ENCODE results near the gene TTC9B.
"Not testable (repeated sequence)": the region's sequence is repeated elsewhere in the genome, so short reads cannot be mapped to it uniquely, and the experiment has no call there.

The TTC9B gene

DNA sequence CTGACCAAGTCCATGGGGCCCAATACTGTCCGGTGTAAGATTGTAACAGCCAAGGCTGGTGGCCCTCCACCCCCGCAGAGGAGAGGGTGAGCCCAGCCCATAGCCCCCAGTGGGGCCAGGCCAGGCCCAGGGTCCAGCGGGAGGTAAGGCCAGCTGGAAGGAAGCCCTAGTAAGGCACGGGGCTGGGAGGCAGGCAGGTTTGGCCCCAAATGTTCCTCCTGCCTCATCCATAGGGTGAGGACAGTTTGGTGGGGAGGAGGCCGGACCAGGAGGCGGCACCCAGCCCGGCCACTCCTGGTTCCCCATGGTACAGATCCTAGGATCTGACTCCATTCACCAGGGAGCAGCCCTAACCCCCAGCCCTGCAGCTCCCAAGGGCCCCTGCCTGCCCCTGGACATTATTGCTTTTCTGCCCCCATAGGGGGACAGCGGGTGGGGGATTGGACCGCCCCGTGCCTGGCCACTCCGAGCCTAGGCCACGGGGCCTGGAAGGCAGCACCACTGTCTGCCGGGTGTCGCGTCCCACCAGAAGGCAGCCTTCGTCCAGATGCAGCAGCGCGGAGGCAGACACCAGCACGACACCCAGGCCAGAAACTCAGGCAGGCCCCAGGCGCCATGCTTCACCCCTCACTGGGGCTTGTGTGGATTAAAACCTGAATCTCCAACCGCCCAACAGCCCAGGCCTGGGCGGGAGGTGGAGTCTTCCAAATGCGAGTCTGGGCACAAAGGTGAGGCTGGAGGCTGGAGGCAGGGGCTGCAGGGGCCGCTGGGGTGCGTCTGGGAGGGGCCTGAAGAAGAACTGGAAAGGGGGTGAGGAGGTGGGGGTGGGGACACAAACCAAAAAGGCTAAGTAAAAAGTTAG is 15.0 kb upstream of the TTC9B start:
- no peak for DNase-seq (ENCODE audit: low spot score)

DNA sequence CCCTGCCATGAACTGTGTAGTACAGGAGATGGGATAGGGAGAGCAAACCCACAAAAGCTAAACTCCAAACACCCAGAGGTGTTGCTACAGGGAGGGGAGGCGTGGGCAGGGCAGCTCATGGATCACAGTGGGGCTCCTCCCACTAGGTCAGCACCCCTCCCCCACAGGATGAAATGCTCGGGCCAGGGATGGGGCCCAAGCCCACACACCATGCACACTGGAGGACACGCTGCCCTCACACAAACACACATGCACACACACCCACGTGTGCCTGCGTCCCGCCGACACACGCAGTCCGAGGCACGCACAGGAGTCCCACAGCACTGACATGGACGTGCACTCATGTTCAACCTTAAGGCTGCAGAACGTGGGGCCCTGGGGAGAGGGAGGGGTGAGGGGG is 14.3 kb upstream of the TTC9B start:
- DNase-seq (ENCODE audit: low spot score): no peak

DNA sequence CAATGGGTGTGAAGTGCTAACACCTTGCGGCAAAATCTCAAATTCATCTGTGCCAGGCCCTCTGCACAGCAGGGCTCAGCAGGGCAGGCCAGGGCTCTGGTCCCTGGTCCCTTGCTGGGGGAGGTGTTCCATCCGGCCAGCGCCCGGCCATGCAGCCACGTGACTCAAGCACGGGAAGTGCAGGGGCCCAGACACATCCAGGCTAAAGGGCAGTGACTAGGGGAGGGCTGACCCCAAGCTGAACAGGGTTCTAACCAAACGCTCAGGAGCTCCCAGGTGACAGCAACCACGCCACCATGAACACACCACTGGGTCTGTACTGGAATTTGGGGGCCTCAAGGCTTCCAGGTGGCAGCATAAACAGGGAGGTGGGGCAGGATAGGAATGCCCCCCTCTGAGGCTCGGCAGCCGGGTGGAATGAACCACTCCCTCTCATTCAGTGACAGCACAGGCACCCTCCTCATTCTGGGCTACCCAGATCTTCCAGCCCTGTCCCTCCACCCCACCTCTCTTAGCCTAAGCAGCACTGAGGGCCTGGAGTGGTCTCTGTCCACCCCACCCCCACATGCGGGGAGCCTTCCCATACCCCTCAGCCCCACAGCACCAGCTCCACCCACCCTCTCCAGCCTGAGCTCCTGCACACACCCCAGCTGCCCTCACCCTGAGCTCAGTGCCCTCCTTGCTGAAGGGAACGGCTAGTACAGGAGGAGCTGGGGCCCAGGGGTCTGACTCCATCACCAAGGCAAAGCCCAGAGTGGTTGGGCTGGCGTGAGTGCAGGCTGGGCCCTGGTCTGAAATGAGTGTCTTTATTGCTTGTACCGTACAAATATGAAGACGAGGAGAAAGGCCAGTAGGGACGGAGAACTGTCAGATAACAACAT is 13.6 kb upstream of the TTC9B start:
- DNase-seq (ENCODE audit: low spot score): no peak

DNA sequence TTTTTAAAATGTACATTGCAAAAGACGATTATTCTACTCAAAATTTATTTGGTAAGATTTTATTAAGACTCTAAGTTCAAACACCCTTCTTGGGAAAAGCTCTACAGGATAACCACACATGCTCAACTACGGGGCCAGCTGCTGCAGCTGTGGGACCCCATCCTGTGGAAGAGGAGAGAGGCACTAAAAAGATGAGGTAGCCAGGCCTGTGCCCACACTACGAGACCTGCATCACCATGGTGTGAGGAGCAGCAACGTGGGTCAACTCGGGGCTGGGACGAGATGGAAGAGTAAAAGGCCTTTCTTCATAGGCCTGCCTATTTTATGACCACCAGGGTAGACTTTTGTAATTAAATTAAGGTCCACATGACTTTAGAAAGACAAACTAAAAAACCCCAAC is 12.9 kb upstream of the TTC9B start:
- no peak for DNase-seq (ENCODE audit: low spot score)

DNA sequence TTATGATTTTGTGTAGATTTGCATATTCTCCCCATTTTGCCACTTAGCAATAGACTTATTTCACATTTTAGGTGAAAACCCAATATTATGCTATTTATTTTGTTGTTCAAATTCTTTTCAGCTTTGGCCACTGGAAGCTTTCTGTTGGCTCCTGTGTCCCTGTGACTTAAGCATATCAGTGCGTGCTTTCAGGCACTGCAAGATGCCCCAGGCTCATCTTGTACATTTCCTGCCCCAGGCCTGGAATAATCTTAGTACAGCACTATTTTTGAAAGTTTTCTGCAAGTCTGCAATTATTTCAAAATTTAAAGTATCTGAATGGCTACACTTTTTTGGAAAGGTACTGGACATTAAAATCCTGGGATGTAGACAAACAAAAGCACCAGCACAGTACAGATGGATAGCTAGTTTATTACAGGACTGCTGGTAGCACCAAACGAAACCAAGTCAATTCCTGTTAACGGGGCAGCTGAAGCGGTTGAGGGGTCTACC is 11.8 kb upstream of the TTC9B start:
- DNase-seq (ENCODE audit: low spot score): no peak

DNA sequence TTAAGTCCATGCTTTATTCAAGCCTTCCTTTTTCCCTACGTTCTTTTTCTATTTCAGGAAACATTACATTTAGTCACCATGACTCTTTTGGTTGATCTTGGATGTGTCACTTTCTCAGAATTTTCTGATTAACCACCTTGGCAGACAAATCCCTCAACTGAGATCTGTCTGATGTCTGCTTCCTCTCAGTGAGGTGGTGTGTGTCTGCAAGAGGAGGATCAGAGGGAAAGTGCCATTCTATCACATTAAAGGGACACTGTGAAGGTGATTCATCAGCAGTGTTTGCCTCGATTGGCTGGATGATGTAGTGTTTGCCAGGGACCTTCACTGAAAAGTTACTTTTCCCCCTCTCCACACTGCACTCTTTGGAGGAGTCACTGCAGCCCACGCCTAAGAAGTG is 11.3 kb upstream of the TTC9B start:
- DNase-seq (ENCODE audit: low spot score): peak; percentile 52

DNA sequence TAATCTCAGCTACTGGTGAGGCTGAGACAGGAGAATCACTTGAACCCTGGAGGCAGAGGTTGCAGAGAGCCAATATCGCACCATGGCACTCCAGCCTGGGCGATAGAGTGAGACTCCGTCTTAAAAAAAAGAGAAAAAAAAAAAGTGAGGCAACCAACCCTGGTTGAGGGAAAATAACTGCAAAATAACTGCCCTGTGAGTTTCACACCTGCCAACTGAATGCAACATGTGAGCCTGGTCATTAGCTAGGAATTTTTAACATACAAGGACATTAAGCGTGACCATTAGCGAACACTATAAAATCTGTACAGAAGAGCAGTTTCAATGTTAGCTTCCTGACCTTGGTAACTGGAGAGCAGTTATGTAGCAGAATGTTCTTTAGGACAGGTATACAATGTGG is 10.7 kb upstream of the TTC9B start:
- no peak for DNase-seq (ENCODE audit: low spot score)

DNA sequence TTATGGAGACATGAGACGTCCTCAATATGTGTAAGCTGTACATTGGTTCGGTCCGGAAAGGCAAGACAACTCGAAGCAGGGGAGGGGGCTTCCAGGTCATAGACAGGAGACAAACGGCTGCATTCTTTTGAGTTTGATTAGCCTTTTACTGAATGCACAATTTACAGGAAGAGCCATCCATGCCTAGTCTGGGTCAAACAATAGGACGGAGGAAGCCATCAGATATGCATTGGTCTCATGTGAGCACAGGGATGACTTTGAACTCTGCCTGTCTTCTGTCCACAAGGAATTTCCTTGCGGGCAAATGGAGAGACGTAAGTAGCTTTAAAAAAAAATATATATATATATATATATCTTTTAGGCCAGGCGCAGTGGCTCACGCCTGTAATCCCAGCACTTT is 10.2 kb upstream of the TTC9B start:
- DNase-seq (ENCODE audit: low spot score): no peak

DNA sequence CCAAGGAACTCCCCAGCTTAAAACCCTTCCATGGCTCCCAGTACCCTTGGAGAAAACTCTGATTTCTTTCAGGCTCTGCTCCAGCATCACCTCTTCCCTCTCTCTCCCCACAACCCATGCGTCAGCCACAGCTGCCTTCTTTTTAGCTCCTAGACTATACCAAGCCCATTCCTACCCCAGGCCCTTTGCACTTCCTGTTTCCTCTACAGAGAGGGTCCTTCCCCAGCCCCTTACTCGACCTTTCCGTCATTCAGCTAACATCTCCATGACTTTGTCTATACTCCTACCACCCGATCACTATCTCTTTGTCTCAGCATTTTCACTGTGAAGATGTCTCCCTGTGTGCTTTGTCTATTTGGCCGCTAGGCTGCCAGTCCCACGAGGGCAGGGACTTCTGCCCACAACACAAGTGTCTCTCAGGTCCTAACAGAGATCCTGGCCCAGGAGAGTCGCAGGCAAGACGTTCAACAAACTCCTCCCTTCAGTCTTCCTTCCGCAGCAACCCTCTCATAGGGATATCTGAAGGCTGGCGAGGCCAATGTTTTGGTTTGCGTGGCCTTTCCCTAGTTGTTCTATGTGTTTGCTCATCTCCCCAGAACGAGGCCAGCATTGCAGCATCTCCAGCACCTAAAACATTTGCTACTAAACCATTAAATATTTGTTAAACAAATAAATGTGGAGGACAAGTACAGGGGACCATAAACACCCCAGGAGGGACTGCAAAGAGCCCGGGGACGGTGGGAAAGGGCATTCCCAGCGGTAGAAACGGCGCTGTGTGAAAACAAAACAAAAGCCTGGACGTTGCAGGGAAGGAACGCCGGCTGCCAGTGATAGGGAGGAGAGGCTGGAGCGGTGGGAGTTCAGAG is 7.5 kb upstream of the TTC9B start:
- DNase-seq (ENCODE audit: low spot score): no peak

DNA sequence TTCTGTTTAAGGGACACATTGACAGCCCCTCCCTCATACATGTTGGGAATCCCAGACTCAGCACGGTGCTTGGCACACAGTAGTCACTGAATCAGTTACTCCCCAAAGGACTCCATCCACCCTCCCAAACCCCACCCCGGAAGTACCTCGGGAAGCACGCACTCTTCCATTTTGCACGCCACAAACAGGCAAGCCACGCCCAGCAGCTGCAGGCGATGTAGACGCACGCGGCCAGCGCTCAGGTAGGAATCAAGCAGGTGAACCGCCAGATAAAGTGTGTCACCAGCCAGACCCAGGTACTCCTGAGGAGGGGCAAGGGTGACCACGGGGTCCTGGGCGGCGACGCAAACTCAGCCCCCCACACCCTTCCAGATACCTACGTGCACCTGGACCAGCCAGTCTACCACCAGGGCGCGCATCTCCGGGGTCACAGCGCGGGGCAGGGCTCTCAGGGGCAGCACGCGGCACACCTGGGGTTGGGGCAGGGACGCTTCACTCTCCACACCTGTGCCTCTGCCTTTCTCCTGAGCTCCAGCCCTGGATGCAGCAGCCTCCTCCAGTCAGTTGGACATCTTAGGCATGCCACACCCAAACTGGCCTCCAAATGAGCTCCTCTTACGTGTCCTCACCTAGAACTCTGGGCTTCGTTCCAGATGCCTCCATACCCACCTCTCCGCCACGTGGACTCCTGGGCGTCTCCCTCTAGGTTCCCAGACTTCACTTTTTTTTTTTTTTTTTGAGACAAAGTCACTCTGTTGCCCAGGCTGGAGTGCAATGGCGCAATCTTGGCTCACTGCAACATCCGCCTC is 6.4 kb upstream of the TTC9B start:
- DNase-seq (ENCODE audit: low spot score): no peak

DNA sequence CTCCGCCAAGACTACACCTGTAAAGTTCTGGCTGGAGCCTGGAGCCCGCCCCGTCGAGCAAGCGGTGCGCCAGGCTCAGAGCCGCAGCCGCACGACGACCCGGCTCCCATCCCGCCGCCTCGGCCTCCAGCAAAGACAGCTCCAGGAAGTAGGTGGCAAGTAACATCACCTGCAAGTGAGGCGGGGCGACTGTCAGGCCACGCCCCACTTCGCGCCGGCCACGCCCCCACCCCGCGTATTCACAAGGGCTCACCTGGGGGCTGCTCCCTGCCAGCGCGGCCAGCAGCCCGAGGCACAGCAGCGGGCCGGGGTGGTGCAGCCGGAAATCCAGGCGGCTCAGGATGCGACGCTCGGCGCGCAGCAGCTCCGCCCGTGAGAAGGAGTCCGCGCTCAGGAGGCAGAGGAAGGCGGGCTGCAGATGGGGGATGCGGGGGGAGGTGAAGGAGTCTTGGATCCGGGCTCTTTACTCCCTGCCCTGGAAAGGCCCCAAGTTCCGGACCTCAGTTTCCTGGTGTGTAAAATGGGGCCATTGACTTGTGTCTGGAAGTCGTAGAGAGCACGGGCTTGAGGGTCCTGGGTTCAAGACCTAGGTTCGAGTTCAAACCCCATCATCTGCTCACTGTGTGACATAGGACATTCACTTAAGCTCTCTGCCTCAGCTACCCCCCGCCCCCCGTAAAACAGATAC is 5.1 kb upstream of the TTC9B start:
- DNase-seq (ENCODE audit: low spot score): peak; percentile 26

DNA sequence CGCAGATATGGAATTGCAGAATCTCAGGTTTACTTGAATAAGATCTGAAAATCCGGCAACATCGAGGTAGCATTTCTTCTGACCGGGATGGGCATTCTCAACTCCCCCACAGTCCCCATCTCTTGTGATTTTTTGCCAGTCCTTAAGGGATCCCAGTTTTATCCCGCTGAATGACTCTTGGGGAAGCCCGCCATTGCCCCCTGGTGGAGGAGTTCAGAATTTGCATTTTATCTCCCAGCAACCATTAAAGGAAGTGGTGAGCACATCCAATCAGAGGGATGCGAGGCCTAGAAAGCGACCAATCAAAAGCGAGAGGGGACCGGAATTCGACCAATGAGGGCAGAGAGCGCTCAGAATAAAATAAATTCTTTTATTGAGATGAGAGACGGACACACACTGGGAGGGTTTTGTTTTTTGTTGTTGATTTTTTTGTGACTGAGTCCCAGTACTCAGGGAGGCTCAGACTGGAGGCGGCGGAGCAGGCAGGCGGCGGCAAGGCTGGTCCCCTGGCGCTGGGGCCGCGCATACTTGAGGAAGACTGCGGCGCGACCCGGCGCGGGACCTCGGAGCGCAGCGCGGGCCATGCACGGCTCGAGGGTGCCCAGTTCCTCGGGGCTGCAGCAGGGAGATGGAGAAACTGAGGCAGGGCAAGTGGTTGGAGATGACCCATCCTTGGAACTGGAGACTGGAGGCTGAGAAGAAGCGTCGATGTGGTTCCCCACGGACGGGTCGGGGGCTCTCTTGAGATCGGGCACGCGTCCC is 3.9 kb upstream of the TTC9B start:
- DNase-seq (ENCODE audit: low spot score): peak; percentile 83

DNA sequence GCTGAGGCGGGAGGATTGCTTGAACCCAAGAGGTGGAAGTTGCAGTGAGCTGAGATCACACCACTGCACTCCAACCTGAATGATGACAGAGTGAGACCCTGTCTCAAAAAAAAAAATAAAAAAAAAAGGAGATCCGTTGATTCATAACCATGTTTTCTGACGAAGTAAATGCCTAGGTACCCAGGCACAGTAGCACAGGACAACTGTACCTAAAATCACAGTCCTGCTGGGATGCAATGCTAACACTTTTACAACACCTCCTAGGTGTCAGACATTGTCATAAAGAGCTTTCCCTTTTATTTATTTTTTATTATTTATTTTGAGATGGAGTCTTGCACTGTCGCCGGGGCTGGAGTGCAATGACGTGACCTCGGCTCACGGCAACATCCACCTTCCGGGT is 2.5 kb upstream of the TTC9B start:
- DNase-seq (ENCODE audit: low spot score): no peak

DNA sequence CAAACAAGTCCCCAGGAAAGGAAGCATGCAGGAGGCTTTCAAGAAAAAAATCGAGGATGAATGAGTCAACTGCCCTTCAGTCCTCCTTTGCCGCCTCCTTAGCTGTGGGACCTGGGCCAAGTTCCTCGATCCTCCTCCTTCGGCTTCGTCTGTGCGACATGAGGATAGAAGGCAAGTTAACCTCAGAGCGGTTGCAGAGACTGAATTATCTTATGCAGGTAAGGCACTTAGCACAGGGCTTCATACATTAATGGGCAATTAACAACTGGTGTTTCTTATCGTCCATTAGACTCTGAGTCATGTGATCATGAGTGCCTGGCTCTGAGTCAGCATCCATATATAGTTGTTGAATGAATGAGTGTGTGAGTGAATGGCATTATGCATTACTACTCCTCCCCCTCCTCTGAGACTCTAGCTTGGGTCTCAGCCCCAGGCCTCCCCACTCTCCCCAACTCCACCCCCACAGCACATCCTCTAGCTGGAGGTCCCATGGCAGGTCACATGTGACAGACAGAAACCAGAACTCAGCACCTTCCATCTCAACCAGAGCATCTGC is 1.6 kb upstream of the TTC9B start:
- DNase-seq (ENCODE audit: low spot score): no peak

DNA sequence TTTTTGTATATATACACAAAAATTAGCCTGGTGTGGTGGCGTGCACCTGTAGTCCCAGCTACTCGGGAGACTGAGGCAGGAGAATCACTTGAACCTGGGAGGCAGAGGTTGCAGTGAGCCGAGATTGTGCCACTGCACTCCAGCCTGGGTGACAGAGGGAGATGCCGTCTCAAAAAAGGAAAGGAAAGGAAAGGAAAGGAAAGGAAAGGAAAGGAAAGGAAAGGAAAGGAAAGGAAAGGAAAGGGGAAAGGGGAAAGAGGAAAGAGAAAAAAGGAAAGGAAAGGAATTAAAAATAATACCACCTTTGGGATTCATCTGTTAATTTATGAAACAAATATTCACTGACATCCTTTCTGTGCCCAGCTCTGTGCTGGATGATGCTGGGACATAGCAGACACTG is 845 bp upstream of the TTC9B start:
- DNase-seq (ENCODE audit: low spot score): not testable (repeated sequence)

DNA sequence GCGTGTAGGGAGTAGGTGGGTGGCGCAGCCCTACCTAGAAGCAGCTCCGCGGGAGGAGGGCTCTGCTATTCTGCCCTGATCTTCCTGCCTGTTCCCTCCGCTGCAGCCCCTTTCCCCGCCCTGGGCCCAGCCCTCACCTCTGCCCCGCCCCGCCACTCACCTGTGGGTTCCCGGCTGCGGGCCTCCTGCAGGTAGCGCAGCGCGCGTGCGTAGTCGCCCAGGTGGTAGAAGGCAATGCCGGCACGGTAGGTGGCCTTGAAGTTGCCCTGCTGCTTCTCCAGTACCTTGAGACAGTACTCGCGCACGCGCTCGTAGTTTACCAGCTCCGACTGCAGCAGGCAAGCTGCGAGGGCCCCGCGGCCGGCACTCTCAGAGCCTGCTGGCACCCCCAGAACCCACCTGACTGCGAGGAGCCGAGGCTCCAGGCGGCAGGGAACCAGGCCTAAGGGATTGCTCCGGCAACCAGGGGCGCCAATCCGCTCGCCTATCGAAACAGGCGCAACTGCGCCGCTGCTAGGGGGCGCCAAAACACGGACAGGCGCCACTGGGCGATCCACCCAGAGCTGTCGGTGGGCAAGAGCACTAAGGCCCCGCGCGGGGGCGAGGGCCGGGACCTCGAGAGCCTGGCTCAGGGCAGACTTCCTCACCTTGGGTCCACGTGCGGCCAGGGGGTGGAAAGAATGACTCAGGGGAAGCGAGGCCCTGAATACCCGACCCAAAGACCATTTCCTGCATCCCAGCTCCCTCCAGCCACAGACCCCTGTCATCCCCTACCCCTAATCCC is 965 bp downstream of the TTC9B start:
- DNase-seq (ENCODE audit: low spot score): no peak

DNA sequence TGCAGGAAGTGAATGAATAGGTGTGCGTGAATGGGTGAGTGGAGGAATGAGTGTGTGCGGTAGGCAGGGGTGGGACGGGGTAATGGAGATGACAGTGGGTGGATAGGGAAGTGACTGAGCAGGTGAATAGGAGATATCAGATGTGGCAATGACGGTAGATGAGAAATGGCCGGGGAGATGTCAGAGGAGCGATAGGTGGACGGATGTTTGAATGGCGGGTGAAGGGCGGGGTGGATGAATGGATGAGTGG is 1.5 kb downstream of the TTC9B start:
- no peak for DNase-seq (ENCODE audit: low spot score)

DNA sequence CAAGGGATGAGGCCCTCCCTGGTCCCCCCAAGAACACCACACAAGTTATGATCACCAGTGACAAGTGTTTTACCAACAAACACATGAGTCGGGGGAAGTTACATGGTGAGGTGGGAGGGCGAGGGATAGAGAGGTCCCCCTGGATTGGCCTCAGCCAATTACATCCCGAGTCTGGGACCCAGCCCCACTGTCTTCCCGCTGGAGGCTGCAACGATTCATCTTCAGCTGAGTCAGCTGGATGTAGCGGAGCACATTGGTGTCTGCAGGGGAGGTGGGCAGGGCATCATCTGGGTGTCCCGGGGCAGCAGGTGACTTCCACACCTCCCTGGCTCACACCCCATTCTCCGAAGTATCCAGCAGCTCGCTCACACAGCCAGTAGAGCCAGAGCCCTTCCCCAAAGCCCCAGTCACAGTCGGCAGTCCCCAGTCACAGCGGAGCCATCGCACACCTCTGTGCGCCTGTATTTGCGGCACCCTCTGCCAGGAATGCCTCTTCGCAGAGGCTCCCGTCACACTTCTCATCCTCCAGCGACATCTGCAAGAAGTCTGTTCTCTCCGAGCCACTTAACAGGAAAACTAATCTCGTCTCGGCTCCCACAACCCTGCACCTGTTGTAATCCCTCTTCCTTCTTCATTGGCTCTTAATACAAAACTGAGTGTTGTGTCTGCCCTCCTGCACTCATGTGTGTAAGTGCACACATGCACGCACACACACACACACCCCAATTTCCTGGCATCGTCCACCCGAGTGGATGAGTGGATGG is 2.0 kb downstream of the TTC9B start:
- DNase-seq (ENCODE audit: low spot score): no peak
